A673 (cell line): Measurements from ENCODE around the gene RIMS3. TPM values are rescaled to one million over a fixed set of nuclear protein-coding genes. Genes with fewer than 3 reads are reported as not detected.

ENCODE experiments used
- BruUV-seq: library from RNA; stranded (reverse); fragments of 400-500 nt; replicated peaks from 2 replicates; lab custom pipeline; 2021; lab: Mats Ljungman, UMichigan
- CTCF ChIA-PET: fragments of 300-600 bp; sonication (Branson Sonifier 250); formaldehyde crosslinking; loops from one replicate; lab custom pipeline; 2022; ENCODE audit warnings: antibody characterized with exemption; lab: Charles Lee
- POLR2A ChIA-PET: fragments of 300-600 bp; sonication (Branson Sonifier 250); formaldehyde crosslinking; loops from one replicate; lab custom pipeline; 2022; ENCODE audit warnings: antibody characterized with exemption; ENCODE audit not compliant: low non-redundant PET; lab: Charles Lee
- DNase-seq: peaks from one replicate; pipeline ENCODE4 v3.0.0-alpha.2; 2015; ENCODE audit warnings: low spot score
- H3K27ac ChIP-seq: fragments of 200-600 bp; sonication (generic); 2 replicates; pipeline ENCODE4 v1.5.1; 2016; ENCODE audit warnings: mixed run types, low read depth, mild to moderate bottlenecking, mixed read lengths, antibody characterized with exemption, low read length; ENCODE audit not compliant: poor library complexity, severe bottlenecking
- H3K27me3 ChIP-seq: fragments of 200-600 bp; sonication (generic); replicated peaks from 2 replicates; pipeline ENCODE4 v1.6.1; 2017; ENCODE audit warnings: mixed run types, low read depth, mild to moderate bottlenecking, mixed read lengths, antibody characterized with exemption, low read length; ENCODE audit not compliant: insufficient read depth, poor library complexity
- H3K36me3 ChIP-seq: fragments of 200-600 bp; sonication (generic); 2 replicates; pipeline ENCODE4 v1.6.1; 2016; ENCODE audit warnings: mixed run types, mild to moderate bottlenecking, mixed read lengths, antibody characterized with exemption, low read length; ENCODE audit not compliant: insufficient read depth, poor library complexity, severe bottlenecking
- H3K4me1 ChIP-seq: fragments of 200-600 bp; sonication (generic); 2 replicates; pipeline ENCODE4 v1.6.1; 2017; ENCODE audit warnings: mixed run types, mild to moderate bottlenecking, mixed read lengths, antibody characterized with exemption, low read length; ENCODE audit not compliant: insufficient read depth, poor library complexity, severe bottlenecking
- H3K4me3 ChIP-seq: fragments of 200-600 bp; sonication (generic); 2 replicates; pipeline ENCODE4 v1.5.1; 2016; ENCODE audit warnings: low read depth, mixed run types, mild to moderate bottlenecking, mixed read lengths, low read length; ENCODE audit not compliant: poor library complexity, severe bottlenecking
- H3K9me3 ChIP-seq: fragments of 200-600 bp; sonication (generic); 2 replicates; pipeline ENCODE4 v1.6.1; 2016; ENCODE audit warnings: mixed run types, low read depth, mild to moderate bottlenecking, mixed read lengths, antibody characterized with exemption, low read length; ENCODE audit not compliant: poor library complexity, severe bottlenecking
- CTCF ChIP-seq: fragments of 300-800, 200-600 bp; sonication (generic); conservative IDR thresholded peaks from 2 replicates; pipeline ENCODE4 v1.5.1; 2017; ENCODE audit warnings: low read depth, mild to moderate bottlenecking, antibody characterized with exemption, low read length, moderate library complexity, mixed read lengths
- EZH2 ChIP-seq: fragments of 200-600 bp; sonication (generic); IDR thresholded peaks from 2 replicates; pipeline ENCODE4 v1.6.1; 2017; ENCODE audit warnings: borderline replicate concordance, low read depth, mild to moderate bottlenecking, mixed read lengths, antibody characterized with exemption, low read length; ENCODE audit not compliant: poor library complexity, severe bottlenecking
- intact Hi-C: fragments of 100-400 bp; cut with micrococcal nuclease; formaldehyde crosslinking; loops from one replicate; pipeline ENCODE4 v1.10.0; 2022; ENCODE audit not compliant: unreplicated experiment
- total RNA-seq: library from RNA; stranded (reverse); gene quantifications from 2 replicates; pipeline ENCODE4 v1.2.3, GENCODE V29; 2021

Gene RIMS3
- total RNA-seq, 1 experiment from 2014 or later, result 9.9 TPM

DNA sequence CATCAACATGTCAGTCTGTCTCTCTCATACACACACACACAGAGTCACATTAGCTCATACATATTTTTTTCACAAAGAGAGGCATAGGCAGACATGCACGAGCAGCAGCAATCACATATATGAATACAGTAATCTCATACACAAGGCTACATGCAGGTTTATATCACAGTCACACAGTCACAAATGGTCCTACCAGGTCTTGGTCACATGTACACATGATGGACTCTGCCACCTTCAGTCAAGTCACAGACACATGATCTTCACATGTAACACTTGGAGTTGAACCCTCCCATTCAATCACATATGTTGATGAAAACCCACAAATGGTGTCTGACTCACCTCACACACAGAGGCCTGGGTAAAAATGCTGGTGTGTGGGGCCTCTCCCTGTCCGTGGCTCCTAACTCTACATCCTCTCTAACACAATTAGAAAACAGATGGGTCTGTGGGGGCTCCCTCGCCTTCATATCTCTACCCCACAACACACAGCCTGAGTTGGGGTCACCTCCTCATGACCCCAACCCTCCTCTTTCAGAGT lies 27.9 kb downstream of the RIMS3 start:
- CTCF ChIA-PET, result interaction anchor here (0.6 kb wide), 1 partner anchor 19 kb away, joined by 5 read pairs; no protein-coding TSS in a partner anchor
- H3K27ac ChIP-seq, result no peak overlapping the region
- intact Hi-C loops, result no loop called here
- TF ChIP-seq CTCF (no peak), EZH2 (no peak)
- no peaks in the 10 kb centered on the region for H3K9me3 ChIP-seq
- no peaks in the 10 kb centered on the region for H3K4me1 ChIP-seq
- no peaks in the 10 kb centered on the region for H3K27me3 ChIP-seq
- peaks cover 4% of the 10 kb centered on the region for H3K36me3 ChIP-seq
- POLR2A ChIA-PET, result no interaction called here
- H3K4me3 ChIP-seq, result no peak overlapping the region
- no TSS peak for BruUV-seq
- DNase-seq, result no peak

GRCh38 chr1:40636777-40637176 lies 28.7 kb downstream of the RIMS3 start:
- no peak overlapping the region for H3K27ac ChIP-seq
- TF ChIP-seq CTCF (no peak), EZH2 (no peak)
- BruUV-seq, result no TSS peak
- POLR2A ChIA-PET, result no interaction called here
- peaks cover 4% of the 10 kb centered on the region for H3K36me3 ChIP-seq
- H3K9me3 ChIP-seq, result no peaks in the 10 kb centered on the region
- no peaks in the 10 kb centered on the region for H3K4me1 ChIP-seq
- intact Hi-C loops, result no loop called here
- H3K4me3 ChIP-seq, result no peak overlapping the region
- no peaks in the 10 kb centered on the region for H3K27me3 ChIP-seq
- no peak for DNase-seq
- CTCF ChIA-PET, result interaction anchor here (0.6 kb wide), 1 partner anchor 20 kb away, joined by 5 read pairs; no protein-coding TSS in a partner anchor

- BruUV-seq, result no TSS peak
- CTCF ChIA-PET, result no interaction called here
- POLR2A ChIA-PET, result no interaction called here
These were observed 29.6 kb downstream of the RIMS3 start for GRCh38 chr1:40635763-40636500.

More at GRCh38 chr1:40635763-40636500, 29.6 kb downstream of the RIMS3 start:
- no peaks in the 10 kb centered on the region for H3K27me3 ChIP-seq
- no peaks in the 10 kb centered on the region for H3K9me3 ChIP-seq
- H3K27ac ChIP-seq, result no peak overlapping the region
- H3K4me3 ChIP-seq, result no peak overlapping the region
- intact Hi-C loops, result no loop called here
- TF ChIP-seq CTCF (no peak), EZH2 (no peak)
- H3K36me3 ChIP-seq, result no peaks in the 10 kb centered on the region
- no peaks in the 10 kb centered on the region for H3K4me1 ChIP-seq
- no peak for DNase-seq
